ENCODE measurements around the gene TXN.

TXN gene

GRCh38 chr9:110256380-110257096 is at the start of gene TXN:
Gene TXN (minus strand): TSS chr9:110256507. CDS start chr9:110256435, 72 bp downstream.
- H3K79me2 ChIP-seq (ENCODE audit: insufficient read depth, low read depth): peaks cover 48% of the 10 kb centered on the region
- H3K4me3 ChIP-seq (IDR thresholded peaks at IDR 0.05; ENCODE audit: insufficient read depth, low read depth, low read length): no peak within 1 kb of the TSS
- no peak for TF ChIP-seq CTCF (conservative IDR thresholded peaks at IDR 0.05; ENCODE audit: low read depth, low read length)
- peak within 1 kb of the TSS; percentile 96 for H3K4me2 ChIP-seq
- peak within 1 kb of the TSS; percentile 64 for H2AFZ ChIP-seq (ENCODE audit: low read depth)
- peak within 1 kb of the TSS; percentile 93 for H3K9ac ChIP-seq
- peaks cover 53% of the 10 kb centered on the region for H3K4me1 ChIP-seq (ENCODE audit: low read depth, poor library complexity, severe bottlenecking)
- H3K27ac ChIP-seq: peak within 1 kb of the TSS; percentile 96
- peaks cover 37% of the 10 kb centered on the region for H4K20me1 ChIP-seq (ENCODE audit: insufficient read depth)
- H3K27me3 ChIP-seq (ENCODE audit: insufficient read depth, low read depth): no peaks in the 10 kb centered on the region
- no peaks in the 10 kb centered on the region for H3K36me3 ChIP-seq (ENCODE audit: insufficient read depth)

GRCh38 chr9:110303133-110303532 is 46.8 kb upstream of the TXN start:
- Histone ChIP-seq H4K20me1 (ENCODE audit: insufficient read depth) (no peaks in the 10 kb centered on the region), H2AFZ (ENCODE audit: low read depth) (no peak overlapping the region), H3K4me3 (IDR thresholded peaks at IDR 0.05; ENCODE audit: insufficient read depth, low read depth, low read length) (no peak overlapping the region), H3K4me1 (ENCODE audit: low read depth, poor library complexity, severe bottlenecking) (peaks cover 11% of the 10 kb centered on the region), H3K27ac (no peak overlapping the region), H3K79me2 (ENCODE audit: insufficient read depth, low read depth) (no peaks in the 10 kb centered on the region), H3K27me3 (ENCODE audit: insufficient read depth, low read depth) (no peaks in the 10 kb centered on the region), H3K4me2 (no peak overlapping the region), H3K9ac (no peak overlapping the region), H3K36me3 (ENCODE audit: insufficient read depth) (no peaks in the 10 kb centered on the region)
- no peak for TF ChIP-seq CTCF (conservative IDR thresholded peaks at IDR 0.05; ENCODE audit: low read depth, low read length)

GRCh38 chr9:110298043-110298605 is 41.8 kb upstream of the TXN start:
- no peak overlapping the region for H3K4me3 ChIP-seq (IDR thresholded peaks at IDR 0.05; ENCODE audit: insufficient read depth, low read depth, low read length)
- H2AFZ ChIP-seq (ENCODE audit: low read depth): no peak overlapping the region
- no peak overlapping the region for H3K4me2 ChIP-seq
- no peaks in the 10 kb centered on the region for H3K27me3 ChIP-seq (ENCODE audit: insufficient read depth, low read depth)
- TF ChIP-seq CTCF (conservative IDR thresholded peaks at IDR 0.05; ENCODE audit: low read depth, low read length): no peak
- H3K36me3 ChIP-seq (ENCODE audit: insufficient read depth): no peaks in the 10 kb centered on the region
- no peak overlapping the region for H3K9ac ChIP-seq
- no peaks in the 10 kb centered on the region for H3K79me2 ChIP-seq (ENCODE audit: insufficient read depth, low read depth)
- H3K4me1 ChIP-seq (ENCODE audit: low read depth, poor library complexity, severe bottlenecking): peaks cover 2% of the 10 kb centered on the region
- H3K27ac ChIP-seq: no peak overlapping the region
- no peaks in the 10 kb centered on the region for H4K20me1 ChIP-seq (ENCODE audit: insufficient read depth)

GRCh38 chr9:110293248-110293647 is 36.9 kb upstream of the TXN start:
- no peaks in the 10 kb centered on the region for H4K20me1 ChIP-seq (ENCODE audit: insufficient read depth)
- H3K4me2 ChIP-seq: no peak overlapping the region
- no peaks in the 10 kb centered on the region for H3K4me1 ChIP-seq (ENCODE audit: low read depth, poor library complexity, severe bottlenecking)
- H3K4me3 ChIP-seq (IDR thresholded peaks at IDR 0.05; ENCODE audit: insufficient read depth, low read depth, low read length): no peak overlapping the region
- H2AFZ ChIP-seq (ENCODE audit: low read depth): no peak overlapping the region
- H3K79me2 ChIP-seq (ENCODE audit: insufficient read depth, low read depth): no peaks in the 10 kb centered on the region
- no peak for TF ChIP-seq CTCF (conservative IDR thresholded peaks at IDR 0.05; ENCODE audit: low read depth, low read length)
- no peaks in the 10 kb centered on the region for H3K36me3 ChIP-seq (ENCODE audit: insufficient read depth)
- H3K9ac ChIP-seq: no peak overlapping the region
- H3K27me3 ChIP-seq (ENCODE audit: insufficient read depth, low read depth): no peaks in the 10 kb centered on the region
- no peak overlapping the region for H3K27ac ChIP-seq
